Frontal cortex (tissue), 4 donors: ENCODE data around the gene MYOF. TPM values are rescaled to one million over a fixed set of nuclear protein-coding genes. Genes with fewer than 3 reads are reported as not detected.
"Not testable (repeated sequence)": the region's sequence is repeated elsewhere in the genome, so short reads cannot be mapped to it uniquely, and the experiment has no call there.

ENCODE experiments used
- DNase-seq, 2 donors: peaks; one replicate each; pipeline ENCODE4 v3.0.0; 2012; ENCODE audit warnings: low spot score in 2 of 2
- FAIRE-seq: peaks from 2 replicates; lab custom pipeline; 2012; peaks lifted over from hg19 to GRCh38; lab: Jason Lieb, UNC
- total RNA-seq: library from RNA; depleted of rRNA; stranded (reverse); fragments of >200 nt; gene quantifications from one replicate; pipeline ENCODE4 v1.2.3, GENCODE V29; 2014
- donor health status: control.
- donor health status: control.
- donor health status: control.

MYOF gene
- total RNA-seq, 1 donor from 2014 or later = 2.9 TPM

GRCh38 chr10:93459466-93459865, 22.7 kb downstream of the MYOF start:
- DNase-seq = no peak
- FAIRE-seq = no peak

DNA sequence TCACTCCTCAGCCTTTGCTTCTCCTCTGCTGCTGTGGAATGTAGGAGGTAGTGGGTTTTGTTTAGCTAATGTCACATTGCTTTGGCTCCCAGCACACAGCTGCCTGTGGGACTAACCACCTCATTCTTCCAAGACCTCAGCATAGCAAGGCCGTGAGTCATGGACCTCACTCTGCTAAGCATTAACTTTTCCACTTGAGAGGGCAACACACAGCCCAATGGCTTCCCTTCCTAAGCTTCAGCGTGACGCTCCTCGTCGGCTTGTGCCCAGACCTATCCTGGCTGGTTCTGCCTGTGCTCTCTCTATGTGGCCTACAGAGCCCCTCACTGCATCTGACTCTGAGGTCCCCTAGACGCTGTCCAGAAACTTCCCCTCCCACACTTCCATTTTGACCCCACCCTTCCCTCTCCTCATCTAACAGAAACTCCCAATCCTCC, 23.3 kb downstream of the MYOF start:
- DNase-seq (no peak), FAIRE-seq (no peak)

GRCh38 chr10:93457511-93457910, 24.6 kb downstream of the MYOF start:
- DNase-seq (no peak), FAIRE-seq (no peak)

GRCh38 chr10:93456480-93456879, 25.7 kb downstream of the MYOF start:
- FAIRE-seq (no peak), DNase-seq (no peak)

DNA sequence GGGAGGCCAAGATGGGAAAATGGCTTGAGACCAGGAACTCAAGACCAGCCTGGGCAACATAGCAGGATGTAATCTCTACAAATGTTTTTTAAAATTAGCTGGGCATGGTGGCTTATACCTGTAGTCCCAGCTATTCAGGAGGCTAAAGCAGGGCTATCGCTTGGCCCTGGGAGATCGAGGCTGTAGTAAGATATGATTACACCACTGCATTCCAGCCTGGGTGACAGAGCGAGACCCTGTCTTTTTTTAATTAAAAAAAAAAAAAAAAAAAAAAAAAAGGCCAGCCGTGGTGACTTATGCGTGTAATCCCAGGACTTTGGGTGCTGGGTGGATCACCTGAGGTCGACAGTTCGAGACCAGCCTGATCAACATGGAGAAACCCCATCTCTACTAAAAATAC, 27.4 kb downstream of the MYOF start:
- FAIRE-seq (no peak), DNase-seq (no peak)

DNA sequence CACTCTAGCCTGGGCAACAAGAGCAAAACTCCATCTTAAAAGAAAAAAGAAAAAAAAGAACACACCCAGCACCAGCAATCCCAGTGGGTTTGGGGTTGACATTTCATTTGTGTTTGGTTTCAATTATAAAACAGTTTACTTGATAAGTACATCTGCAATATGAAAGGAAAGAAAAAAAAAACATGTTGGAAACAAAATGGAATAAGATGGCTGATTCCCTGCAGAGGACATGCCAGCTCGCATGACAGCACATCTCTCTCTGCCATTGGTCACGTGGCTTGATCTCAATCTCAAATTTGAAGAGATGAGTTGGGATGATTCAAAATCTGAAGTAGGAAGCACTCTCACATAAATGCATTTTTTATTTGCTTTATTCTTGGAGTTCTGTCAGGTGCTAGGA, 28.0 kb downstream of the MYOF start:
- no peak for DNase-seq
- no peak for FAIRE-seq

- no peak for FAIRE-seq
These were observed 30.0 kb downstream of the MYOF start for GRCh38 chr10:93452143-93452542.

DNA sequence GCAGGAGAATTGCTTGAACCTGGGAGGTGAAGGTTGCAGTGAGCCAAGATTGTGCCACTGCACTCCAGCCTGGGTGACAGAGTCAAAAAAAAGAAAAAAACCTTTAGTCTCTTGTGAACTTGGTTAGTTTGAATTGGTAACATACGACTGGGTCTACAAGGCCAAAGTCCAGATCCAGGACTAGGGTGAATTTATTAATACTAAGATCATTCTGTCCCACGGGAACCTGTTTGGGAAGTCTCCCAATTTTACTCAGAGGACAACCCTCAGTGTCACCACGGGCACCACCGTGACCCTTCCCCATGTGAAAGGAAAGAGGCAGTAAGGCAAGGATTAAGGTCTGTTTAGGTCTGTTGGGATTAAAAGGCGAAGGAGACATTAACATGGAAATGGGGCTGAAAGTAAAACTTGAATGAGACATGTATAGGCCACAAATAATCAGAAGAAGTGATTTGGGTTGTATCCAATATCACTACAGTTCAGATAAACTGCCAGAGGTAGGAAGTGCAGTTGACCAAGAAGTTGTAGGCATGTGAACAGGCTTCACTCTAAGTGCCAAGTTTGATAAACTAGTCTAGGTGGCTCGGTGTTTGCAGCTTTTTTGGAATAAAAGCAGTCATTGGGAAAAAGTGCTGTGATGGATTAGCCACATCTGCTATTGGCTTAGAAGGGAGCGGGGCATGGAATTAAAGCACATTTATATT, 30.7 kb downstream of the MYOF start:
- FAIRE-seq = no peak
- DNase-seq = no peak

More at GRCh38 chr10:93452143-93452542, 30.0 kb downstream of the MYOF start:
- no peak for DNase-seq

DNA sequence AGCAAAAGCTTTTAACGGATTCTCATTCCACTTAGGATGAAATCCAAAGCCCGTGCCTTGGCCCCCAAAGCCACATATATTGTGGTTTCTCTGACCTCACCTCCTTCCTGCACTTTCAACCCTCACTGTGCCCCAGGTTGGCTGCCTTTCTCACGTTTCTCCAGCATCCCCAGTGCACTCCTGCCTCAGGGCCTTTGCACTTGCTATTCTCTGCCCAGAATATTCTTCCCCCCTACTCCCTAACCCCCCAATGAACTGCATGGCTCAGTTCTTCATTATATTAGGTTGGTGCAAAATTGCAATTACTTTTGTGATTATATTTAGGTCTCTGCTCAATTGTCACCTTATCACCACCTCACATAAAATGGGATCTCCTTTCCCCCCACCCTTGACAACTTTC, 34.2 kb downstream of the MYOF start:
- DNase-seq (no peak), FAIRE-seq (no peak)

- no peak for FAIRE-seq
- DNase-seq = no peak
These were observed 35.1 kb downstream of the MYOF start for GRCh38 chr10:93447019-93447418.

DNA sequence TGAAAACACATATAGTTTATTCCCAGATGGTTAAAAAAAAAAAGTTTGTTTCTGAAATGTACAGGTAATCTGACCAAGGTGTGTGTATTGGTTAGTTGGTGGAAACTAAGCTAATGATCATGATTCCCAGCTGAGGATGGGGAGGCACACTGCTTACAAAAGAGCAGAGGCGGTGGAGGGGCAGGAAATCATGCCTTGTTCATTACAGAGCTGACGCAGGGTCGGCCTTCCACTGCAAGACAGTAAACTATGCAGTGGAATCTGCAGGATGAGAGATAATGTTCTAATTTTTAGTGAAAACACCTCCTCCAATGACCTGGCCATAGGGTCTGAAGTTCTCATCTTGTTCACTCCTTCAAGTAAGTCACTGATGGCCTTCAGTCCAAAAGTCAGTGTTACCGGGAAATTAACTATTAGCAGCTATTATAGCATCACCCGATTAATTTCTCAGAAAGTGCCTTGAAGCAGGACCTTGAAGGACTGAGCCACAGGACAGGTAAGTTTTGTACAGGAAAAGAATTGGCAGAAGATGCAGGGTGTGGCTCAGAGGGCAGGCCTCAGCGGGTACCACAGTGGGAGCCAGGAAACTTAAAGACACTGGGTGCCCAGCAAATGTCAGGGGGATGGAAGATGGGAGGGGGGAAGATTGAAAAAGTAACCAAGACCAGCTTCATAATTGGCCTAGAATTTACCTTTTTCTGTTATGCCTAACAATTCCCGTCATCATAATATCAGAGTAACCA, 36.0 kb downstream of the MYOF start:
- FAIRE-seq = no peak
- DNase-seq = no peak

DNA sequence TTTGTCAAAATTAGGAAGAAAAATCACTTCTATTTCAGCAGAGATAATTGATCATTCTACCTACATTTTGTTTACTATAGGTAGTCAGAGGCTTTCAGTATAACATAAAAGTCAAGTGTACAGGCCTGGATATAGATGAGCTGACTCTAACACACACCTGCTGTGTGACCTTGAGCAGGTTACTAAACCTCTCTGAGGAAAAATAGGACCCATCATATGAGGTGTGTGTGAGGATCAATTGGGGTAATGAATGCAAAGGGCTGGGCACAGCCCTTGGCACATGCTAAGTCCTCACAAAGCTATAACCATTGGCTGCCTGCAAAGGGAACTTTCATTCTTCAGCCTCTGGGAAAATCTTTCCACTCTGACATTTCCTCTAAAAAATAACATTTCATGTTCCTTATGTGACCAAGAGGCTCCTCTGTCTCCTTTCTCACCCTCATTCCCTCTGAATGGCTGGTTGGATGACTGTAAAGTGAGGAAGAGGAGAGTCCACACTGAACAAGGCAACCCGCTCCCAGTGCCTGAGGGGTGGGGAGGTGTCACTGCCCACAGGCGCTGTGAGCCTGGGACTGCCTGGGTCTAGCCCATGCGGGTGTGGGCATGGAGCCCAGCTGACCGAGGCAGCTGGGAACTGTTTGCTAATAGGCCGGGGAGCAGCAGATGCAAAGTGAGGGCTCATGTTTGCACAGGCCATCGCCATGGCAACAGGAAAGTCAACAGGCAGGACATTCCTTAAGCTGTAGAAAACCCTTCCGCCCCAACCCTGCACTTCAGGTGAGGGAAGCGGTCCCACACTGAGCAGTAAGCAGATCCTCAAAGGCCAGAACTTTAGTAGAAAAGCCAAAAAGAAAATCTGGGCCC, 36.8 kb downstream of the MYOF start:
- FAIRE-seq = no peak

DNA sequence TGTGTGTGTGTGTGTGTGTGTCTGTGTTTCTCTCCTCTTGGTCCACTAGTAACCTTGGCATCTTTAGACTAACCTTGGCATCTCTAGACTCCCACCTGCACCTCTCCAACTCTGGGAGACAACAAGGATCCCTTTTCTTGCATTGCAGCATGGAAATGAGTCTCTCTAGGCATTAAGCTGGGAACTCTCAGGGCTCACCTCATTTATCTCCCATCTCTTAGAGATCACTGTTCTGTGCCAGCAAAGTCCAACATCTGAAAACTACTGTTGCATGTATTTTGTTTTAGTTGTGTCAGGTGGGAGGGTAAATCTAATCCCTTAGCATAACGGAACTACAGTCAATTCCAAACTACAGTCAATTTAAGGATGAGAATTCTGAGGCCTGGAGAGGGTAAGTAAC, 38.7 kb downstream of the MYOF start:
- DNase-seq (no peak), FAIRE-seq (no peak)

More for the DNA sequence above, 36.8 kb downstream of the MYOF start:
- DNase-seq = peak in 1 of 2 donors; percentile 30

- FAIRE-seq = not testable (repeated sequence)
These were observed 39.4 kb downstream of the MYOF start for GRCh38 chr10:93442721-93443120.

DNA sequence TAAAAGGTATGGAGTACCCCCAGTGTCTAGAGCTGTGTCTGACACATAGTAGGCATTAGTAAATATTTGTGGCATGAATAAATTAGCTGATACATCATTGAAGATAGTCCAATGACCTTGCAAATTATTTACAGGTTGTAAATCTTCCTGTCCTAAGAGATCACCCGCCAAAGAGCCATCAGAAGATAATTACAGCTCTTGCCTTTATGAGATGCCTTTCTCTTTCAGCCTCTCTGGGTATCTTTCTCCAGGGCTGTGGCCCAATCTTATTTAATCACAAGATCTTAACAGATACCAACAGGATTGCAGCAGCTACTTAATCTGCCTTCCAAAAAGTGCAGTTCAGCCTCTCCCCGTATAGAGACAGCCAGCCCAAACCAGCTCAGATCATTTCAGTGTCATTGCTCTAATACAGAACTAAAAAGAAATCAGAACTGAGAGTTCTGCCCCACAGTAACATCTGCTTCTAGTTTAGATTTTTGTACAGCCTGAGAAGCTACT, 41.5 kb downstream of the MYOF start:
- DNase-seq (no peak), FAIRE-seq (no peak)

More at GRCh38 chr10:93442721-93443120, 39.4 kb downstream of the MYOF start:
- DNase-seq = not testable (repeated sequence)

DNA sequence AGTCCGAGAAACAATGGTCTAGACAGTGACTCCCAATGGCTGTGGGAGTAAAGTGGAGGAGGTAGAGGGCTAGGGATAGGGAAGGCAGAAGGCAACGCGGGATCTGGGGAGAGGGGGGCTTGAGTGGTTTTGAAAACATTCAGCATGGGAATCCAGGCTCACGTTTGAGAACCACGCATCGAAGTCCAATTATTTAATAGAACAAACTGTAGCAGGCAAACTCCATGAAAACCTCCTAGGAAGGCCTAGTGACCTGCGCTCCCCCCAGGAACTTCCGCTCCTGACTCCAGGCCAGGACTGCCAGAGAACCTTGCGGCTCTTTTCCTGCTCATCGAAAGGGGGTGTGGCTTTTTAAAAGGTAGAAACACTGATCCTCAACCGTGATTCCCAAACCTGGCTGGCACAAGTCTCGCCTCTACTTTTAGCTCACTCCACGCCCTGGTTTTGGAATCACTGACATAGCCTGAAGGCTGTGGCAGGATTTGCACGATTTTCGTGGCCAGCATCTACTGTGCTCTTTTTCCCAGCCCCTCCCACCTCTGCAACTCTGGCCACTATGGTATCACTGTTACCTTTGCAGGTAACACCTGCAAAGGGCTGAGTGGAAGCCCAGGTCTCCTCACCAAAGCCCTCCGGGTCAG, 43.4 kb downstream of the MYOF start:
- no peak for DNase-seq
- FAIRE-seq = no peak

GRCh38 chr10:93437946-93438612, 44.1 kb downstream of the MYOF start:
- no peak for FAIRE-seq
- DNase-seq = no peak

- DNase-seq (no peak), FAIRE-seq (no peak)
These were observed 44.8 kb downstream of the MYOF start for GRCh38 chr10:93437086-93437945.
